BJ (cell line): ENCODE data around the gene ZBTB20. TPM values are rescaled to one million over a fixed set of nuclear protein-coding genes. Genes with fewer than 3 reads are reported as not detected.

ENCODE experiments used
- CTCF ChIA-PET: fragments of 350-600 bp; formaldehyde crosslinking; extraction: SDS; loops from one replicate; lab custom pipeline; 2021; ENCODE audit warnings: antibody characterized with exemption, inconsistent platforms; lab: Yijun Ruan, JAX
- POLR2A ChIA-PET: fragments of 300-600 bp; sonication (Branson Sonifier 250); formaldehyde crosslinking; extraction: SDS; loops from one replicate; lab custom pipeline; 2021; ENCODE audit warnings: antibody characterized with exemption; lab: Charles Lee
- DNase-seq: peaks from one replicate; pipeline ENCODE4 v3.0.0-alpha.2; 2011; ENCODE audit warnings: low read depth
- H3K27me3 ChIP-seq: 2 replicates; pipeline ENCODE4 v1.6.0; 2011; ENCODE audit warnings: low read length; ENCODE audit not compliant: control insufficient read depth, insufficient read depth
- H3K36me3 ChIP-seq: 2 replicates; pipeline ENCODE4 v1.5.1; 2011; ENCODE audit warnings: low read length; ENCODE audit not compliant: control insufficient read depth, insufficient read depth
- H3K4me3 ChIP-seq: 2 replicates; pipeline ENCODE4 v1.5.1; 2011; ENCODE audit warnings: low read depth, mild to moderate bottlenecking, control low read depth, low read length
- CTCF ChIP-seq: IDR thresholded peaks from 2 replicates; pipeline ENCODE4 v1.5.1; 2011; ENCODE audit warnings: low read depth, mild to moderate bottlenecking, control low read depth, inconsistent platforms, low read length, moderate library complexity; ENCODE audit not compliant: insufficient read depth
- polyA plus RNA-seq: library from polyadenylated mRNA; depleted of rRNA; stranded (reverse); fragments of >200 nt; gene quantifications from 2 replicates; pipeline ENCODE4 v1.2.3, GENCODE V29; 2011

The ZBTB20 gene
- polyA plus RNA-seq, 1 experiment, result 6.0 TPM

DNA sequence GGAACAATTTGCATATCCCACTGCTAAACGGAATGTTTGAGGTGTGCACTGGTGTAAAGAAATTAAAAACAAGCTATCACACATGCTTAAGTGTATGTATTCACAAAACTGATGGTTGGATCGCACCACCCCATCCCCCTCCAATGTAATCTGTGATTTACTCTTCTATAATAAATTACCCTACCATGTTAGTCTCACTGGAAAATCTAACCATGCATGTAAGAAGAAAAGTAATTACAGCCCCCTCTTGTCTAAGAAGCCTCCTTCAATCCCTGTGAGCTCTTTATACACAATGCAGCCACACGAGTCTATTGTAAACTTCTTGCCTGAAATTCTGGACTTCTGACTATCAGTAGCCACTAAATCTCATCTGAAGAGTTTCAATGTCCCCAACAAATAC lies 173.6 kb downstream of the ZBTB20 start:
- ChIA-PET CTCF (no interaction called here), POLR2A (no interaction called here)
- TF ChIP-seq CTCF, result no peak
- Histone ChIP-seq H3K4me3 (no peak overlapping the region), H3K27me3 (no peaks in the 10 kb centered on the region), H3K36me3 (no peaks in the 10 kb centered on the region)
- no peak for DNase-seq

- no peak for TF ChIP-seq CTCF
- ChIA-PET CTCF (no interaction called here), POLR2A (no interaction called here)
- Histone ChIP-seq H3K4me3 (no peak overlapping the region), H3K36me3 (no peaks in the 10 kb centered on the region), H3K27me3 (no peaks in the 10 kb centered on the region)
- no peak for DNase-seq
Observed at GRCh38 chr3:114967168-114967567, 179.9 kb downstream of the ZBTB20 start.

- no peak for DNase-seq
- TF ChIP-seq CTCF, result no peak
- Histone ChIP-seq H3K27me3 (no peaks in the 10 kb centered on the region), H3K36me3 (no peaks in the 10 kb centered on the region), H3K4me3 (no peak overlapping the region)
- ChIA-PET POLR2A (no interaction called here), CTCF (interaction anchor here (0.6 kb wide), 1 partner anchor 69 kb away, joined by 4 read pairs; no protein-coding TSS in a partner anchor)
Observed at GRCh38 chr3:114962189-114962588, 184.9 kb downstream of the ZBTB20 start.

- no peak for TF ChIP-seq CTCF
- POLR2A ChIA-PET, result no interaction called here
- Histone ChIP-seq H3K27me3 (no peaks in the 10 kb centered on the region), H3K36me3 (no peaks in the 10 kb centered on the region), H3K4me3 (no peak overlapping the region)
- CTCF ChIA-PET, result no interaction called here
- DNase-seq, result no peak
Observed at GRCh38 chr3:114958930-114959329, 188.2 kb downstream of the ZBTB20 start.

GRCh38 chr3:114953800-114954199 lies 193.3 kb downstream of the ZBTB20 start:
- no peak overlapping the region for H3K4me3 ChIP-seq
- POLR2A ChIA-PET, result no interaction called here

More at GRCh38 chr3:114953800-114954199, 193.3 kb downstream of the ZBTB20 start:
- Histone ChIP-seq H3K27me3 (no peaks in the 10 kb centered on the region), H3K36me3 (no peaks in the 10 kb centered on the region)
- TF ChIP-seq CTCF, result no peak
- DNase-seq, result no peak
- CTCF ChIA-PET, result interaction anchor here (0.9 kb wide), 1 partner anchor 86 kb away, joined by 3 read pairs; no protein-coding TSS in a partner anchor
